ENCODE measurements around the gene SLC1A3.

DNA sequence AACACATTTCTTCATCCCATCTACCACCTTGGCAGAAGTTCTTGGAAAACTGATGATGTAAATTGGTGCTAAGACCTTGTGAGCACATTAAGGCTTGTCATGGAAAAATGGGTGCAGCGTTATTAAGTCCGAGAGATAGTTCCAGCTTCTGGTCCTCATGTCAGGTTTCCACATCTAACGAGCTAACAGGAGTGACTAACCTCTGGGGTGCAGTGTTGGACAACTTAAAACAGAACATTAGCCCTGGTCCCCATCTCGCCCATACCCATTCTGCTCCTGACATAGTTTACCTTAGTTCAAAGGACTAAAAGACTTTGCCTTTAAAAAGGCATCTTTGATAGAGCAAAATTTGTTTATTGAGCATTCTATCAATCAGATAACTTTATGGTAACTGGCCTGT lies 128.0 kb downstream of the SLC1A3 start:
- TF ChIP-seq, protein P1, sequence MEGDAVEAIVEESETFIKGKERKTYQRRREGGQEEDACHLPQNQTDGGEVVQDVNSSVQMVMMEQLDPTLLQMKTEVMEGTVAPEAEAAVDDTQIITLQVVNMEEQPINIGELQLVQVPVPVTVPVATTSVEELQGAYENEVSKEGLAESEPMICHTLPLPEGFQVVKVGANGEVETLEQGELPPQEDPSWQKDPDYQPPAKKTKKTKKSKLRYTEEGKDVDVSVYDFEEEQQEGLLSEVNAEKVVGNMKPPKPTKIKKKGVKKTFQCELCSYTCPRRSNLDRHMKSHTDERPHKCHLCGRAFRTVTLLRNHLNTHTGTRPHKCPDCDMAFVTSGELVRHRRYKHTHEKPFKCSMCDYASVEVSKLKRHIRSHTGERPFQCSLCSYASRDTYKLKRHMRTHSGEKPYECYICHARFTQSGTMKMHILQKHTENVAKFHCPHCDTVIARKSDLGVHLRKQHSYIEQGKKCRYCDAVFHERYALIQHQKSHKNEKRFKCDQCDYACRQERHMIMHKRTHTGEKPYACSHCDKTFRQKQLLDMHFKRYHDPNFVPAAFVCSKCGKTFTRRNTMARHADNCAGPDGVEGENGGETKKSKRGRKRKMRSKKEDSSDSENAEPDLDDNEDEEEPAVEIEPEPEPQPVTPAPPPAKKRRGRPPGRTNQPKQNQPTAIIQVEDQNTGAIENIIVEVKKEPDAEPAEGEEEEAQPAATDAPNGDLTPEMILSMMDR (conservative IDR thresholded peaks at IDR 0.05; ENCODE audit: low read length): peak; percentile 41
- TF ChIP-seq EZH2phosphoT487 (IDR thresholded peaks at IDR 0.05; ENCODE audit: borderline replicate concordance): no peak
